ENCODE data around the gene RALGAPA2. TPM values are rescaled to one million over a fixed set of nuclear protein-coding genes. Genes with fewer than 3 reads are reported as not detected.

The RALGAPA2 gene
- polyA plus RNA-seq, 4 donors, result 17.4 to 24.7 (median 18.6) TPM

DNA sequence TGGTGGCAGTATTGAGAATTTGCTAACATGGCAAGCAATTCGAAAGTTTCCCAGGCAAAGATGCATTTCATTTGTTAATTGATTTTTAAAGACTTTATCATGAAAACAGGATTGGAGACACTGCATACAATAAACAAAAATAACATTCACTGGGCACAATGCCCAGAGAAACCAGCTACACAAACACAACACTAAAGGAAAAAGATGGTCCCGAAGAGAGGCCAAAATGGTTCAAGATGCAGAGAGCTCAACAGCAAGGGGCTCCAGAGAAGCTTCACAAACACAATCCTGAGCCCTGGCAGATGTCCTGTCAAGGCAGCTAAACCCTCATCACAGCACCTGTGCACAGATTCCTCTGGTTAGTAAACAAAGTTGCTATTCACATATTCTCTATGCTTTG, 265.2 kb downstream of the RALGAPA2 start:
- DNase-seq (ENCODE audit: low read depth in 4 of 4, low spot score in 2 of 4), result no peak

DNA sequence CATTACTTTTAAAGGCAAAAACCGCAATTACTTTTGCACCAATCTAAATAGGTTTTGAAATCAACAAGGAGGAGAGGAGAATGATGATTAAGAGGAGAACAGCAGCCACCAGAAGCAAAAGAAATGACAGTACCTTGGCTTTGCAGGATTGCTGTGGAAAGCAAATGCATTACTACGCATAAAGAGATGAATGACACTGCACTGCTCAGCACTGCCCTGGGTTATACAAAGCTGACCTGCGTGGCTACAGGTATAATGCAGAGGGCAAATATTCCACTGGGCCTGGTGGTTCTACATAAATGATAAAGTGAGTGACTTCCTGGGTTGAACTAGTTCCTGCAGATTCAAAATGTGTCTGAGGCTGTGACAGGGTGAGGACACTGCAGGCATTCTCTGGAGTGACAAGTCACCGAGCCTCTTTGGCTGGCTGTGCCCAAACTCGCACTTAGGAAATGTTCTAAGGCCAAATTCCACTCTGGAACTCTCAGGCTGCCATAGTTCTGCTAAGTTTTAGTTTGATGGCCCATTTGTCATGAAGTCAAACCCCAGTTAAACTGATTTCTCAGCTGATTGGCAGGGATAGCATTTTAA, 265.9 kb downstream of the RALGAPA2 start:
- no peak for DNase-seq (ENCODE audit: low read depth in 4 of 4, low spot score in 2 of 4)

DNA sequence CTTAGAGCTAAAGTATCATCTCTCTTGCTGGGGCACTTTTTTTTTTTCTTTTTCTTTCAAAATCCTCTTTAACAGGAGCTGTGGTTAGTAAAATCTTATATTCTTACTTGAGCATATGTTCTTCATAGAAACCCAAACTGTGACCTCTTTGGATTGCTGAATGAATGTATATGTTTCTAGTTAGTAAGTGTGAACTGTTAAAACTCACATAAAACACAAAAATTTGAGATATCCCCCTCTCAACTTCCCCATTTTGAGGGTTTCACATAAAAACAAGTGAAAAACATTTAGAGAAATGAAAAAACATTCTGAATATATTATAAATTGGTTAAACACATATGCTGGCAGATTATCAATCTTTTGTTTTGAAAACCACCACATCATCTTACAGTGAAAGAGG, 266.4 kb downstream of the RALGAPA2 start:
- no peak for DNase-seq (ENCODE audit: low read depth in 4 of 4, low spot score in 2 of 4)

DNA sequence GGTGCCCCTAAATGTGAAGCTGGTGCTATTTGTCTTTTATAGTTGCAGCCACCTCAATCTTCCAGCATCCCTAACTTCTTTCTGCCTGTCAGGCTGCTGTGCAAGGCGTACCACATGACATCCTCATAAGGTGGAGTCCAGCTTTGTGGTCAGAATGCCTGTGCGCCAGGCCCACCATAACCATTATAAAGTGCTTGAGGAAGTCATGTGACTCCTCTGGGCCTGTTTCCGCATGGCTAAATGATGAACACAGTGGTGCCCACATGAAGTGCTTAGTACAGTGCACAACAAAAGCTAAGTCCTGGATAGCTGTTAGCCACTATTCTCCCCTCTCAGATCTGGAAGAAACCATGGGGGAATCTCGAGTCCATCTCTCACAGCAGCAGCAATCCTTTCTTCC, 268.9 kb downstream of the RALGAPA2 start:
- no peak for DNase-seq (ENCODE audit: low read depth in 4 of 4, low spot score in 2 of 4)

DNA sequence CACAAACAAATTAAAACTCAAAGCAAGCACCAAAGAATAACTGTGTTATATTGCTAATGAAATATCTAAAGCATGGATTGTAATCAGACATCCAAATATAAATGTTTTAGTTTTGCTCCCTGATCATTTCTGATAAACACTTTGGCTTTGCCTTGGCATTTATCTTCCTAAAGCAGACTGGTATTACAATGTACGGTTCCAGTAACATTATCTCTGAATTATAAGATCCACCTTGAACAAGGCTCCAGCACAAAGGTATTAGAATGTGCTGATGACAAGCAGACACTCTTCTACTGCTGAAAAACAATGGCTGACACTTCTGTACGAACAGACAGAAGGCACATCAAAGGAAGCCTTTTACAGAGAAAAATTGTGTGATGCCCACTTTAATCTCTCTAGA, 270.0 kb downstream of the RALGAPA2 start:
- DNase-seq (ENCODE audit: low read depth in 4 of 4, low spot score in 2 of 4), result no peak

DNA sequence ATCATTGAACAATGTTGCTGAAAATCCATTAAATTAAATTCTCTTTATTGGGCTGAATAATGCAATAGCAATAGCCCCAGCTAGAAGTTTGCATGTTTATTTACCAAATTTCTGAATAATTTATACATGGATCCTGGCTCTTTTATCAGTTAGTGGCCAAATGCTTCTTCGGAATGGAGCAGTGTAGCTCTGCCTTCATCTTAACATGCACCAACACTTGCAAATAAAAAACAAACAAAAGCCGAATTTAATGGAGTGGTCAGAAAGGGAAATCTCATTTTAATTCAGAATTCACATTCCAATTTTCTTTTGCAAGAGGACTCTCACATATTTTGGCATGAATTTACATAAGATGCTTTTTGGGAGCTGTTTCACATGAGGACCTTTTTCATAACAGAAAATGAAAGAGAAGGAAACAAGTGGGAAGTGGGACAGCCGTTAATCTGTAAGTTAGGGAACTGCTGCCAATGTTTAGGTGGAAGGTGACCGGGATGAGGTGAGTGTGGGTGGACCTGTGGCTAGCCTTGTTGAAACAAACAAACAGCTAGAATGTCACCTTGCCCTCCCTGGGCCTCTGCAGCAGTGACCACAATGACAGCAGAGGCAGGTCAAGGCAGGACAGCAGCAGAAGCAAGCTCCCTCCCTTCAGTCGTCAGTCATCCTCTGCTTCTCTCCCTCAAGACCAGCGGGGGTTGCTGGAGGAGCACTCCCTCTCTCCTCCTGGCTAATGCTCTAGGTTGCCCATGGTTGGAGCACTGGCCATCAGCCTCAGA, 271.4 kb downstream of the RALGAPA2 start:
- no peak for DNase-seq (ENCODE audit: low read depth in 4 of 4, low spot score in 2 of 4)

DNA sequence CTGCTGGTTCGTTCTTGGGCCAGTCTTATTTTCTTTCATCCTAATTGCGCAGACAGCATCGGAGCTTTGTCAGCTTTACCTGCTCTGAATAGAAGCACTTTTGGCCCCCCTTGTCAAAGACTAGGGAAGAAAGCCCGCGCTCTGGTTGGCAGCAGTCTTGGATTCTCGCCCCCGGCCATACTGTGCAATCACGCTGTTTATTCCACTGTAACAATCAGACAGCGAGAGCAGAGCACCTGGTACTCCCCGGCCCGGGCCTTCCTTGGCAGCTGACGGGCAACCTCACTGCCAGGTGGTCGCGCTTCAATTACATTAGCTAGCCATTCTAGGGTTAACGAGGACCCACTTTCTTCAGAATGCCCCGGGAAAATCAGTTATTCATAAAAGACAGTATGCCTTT, 272.0 kb downstream of the RALGAPA2 start:
- no peak for DNase-seq (ENCODE audit: low read depth in 4 of 4, low spot score in 2 of 4)

DNA sequence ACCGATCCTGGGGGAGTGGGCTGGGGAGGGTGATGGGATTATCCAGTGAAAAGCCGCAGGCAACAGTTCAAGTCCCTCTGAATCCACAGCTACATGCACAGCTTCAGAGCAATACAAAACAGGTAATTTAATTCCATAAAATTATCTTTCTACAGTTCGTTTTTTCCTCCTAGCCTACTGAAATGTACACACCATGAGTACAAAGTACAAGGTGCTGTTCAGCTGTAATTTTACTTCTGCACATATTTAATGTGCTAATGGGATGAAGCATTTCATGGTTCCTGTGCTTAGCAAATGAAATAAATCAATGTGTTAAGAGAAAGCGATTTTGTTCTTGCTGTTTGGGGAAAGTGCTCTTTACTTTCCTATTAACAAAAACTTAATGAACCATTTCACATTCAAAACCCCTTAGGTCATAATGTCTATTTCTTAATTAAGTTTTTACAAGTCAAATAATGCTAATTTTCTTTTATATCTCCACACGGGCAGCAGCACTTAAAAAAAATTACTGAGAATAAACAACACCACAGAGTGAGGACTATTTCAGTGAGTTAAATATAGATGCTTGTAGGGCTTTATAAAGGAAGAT, 272.7 kb downstream of the RALGAPA2 start:
- DNase-seq (ENCODE audit: low read depth in 4 of 4, low spot score in 2 of 4), result no peak

DNA sequence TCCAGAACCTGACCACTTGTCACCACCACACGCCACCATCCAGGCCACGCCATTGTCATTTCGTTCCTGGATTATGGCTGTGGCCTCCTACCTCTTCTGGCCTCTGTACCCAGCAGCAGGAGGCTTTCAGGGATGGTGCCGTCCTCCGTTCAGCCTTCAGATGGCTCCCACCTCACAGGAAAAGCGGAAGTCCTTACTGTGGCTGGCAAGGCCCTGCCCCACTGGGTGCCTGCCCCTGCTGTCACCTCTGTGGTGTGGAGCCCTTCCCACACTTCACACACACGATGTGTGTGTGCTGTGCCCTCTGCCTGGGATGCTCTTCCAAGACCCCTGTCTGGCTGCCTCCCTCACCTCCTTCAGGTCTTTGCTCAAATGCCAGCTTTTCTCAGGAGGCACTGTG, 275.1 kb downstream of the RALGAPA2 start:
- DNase-seq (ENCODE audit: low read depth in 4 of 4, low spot score in 2 of 4), result no peak

DNA sequence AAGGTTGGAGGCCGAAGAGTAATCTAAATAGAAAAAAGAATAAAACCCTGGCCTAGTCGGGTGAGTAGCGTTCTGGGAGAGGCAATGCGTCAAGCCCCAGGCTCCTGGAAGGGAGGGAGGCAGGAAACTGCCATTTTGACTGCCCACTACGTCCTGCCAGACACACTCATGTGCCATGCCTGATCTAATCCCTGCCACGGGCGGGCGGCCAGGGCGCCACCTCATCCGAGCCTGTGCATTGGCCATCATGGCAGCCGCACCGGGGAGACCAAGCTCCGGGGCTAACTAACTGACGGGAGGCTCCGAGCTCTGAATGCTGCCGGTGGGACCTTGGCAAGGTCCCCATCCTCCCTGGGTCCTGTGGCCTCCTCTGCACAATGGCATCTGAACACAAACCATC, 275.8 kb downstream of the RALGAPA2 start:
- no peak for DNase-seq (ENCODE audit: low read depth in 4 of 4, low spot score in 2 of 4)

DNA sequence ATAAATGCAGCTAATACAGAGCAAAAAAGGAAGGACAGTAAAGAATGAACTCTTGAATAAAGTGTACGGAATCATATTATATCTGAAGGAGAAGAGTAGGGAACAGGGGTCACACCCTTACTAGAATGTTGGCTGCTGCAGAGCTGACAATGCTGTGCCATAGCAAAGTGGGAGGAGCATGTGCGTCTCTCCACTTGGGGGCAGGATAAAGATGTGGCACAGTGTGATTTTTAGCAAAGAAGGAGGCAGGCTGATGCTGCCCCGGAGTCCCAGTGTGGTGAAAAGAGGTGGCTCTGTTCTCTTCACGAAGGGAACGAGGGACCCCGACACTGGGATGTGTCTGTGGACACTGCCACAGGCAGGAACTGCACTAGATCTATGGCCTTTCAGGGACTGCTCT, 277.0 kb downstream of the RALGAPA2 start:
- no peak for DNase-seq (ENCODE audit: low read depth in 4 of 4, low spot score in 2 of 4)

DNA sequence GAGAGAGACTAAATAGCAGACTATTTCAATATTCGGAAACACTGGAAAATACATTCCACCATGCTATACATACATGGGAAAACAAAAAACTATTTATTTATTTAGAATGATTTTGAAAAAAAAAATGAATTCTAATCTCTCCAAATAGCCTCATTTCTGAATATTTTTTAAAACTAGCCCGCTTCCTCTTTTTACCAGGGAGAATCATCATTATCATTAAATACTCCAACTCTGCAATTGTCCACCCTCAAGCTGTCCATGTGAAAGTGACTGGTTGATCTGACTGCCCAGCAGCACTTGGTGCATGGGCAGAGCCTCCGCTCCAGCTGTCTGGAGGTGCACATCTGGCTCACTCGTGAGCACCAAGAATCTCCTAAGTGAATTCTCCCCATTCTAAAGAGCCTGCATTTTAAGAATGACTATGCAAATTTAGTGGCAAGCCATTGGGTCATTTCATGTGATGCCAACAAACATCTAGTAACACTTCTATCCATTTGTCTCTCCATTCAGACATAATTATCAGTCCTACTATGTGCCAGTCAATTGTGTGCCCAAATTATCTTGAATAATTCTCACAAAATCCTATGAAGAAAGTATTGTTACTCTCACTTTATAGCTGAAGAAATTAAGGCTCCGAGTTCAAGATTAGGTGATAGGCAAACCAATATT, 279.7 kb downstream of the RALGAPA2 start:
- no peak for DNase-seq (ENCODE audit: low read depth in 4 of 4, low spot score in 2 of 4)

DNA sequence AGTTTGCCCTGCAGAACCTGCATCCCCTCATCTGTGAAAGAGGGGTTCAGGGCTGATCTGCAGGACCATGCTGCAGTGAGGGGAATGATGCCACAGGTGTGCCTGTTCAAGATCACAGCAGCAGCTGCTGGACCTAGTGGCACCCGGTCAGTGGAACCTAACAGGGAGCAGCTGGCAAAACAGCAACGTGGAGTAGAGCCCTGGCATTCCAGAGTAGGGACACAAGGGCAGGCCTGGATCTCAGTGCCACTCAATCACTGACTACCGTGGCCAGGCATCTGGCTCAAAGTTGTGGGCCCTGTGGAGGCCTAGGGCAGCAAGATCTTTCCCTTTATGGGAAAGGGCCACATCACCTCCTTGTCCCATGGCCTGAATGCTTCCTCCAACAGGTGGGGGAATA, 282.4 kb downstream of the RALGAPA2 start:
- DNase-seq (ENCODE audit: low read depth in 4 of 4, low spot score in 2 of 4), result no peak

DNA sequence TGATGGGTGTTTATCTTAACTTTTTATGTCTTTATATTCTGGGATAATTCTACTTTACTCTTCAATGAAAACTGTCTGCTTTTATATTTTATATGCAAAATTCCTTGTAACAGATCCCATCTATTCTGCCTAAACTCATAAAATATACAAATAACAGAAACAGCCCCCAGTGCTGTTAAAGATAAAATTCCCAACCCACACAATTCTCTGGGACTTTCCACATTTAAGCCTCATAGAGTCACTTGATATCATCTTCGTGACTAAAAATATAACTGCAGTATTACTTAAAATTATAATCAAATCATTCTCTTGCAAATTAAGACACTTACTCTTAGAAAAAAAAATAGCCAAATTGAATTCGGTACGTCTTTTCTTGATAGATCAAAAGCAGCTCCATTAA, 284.4 kb downstream of the RALGAPA2 start:
- no peak for DNase-seq (ENCODE audit: low read depth in 4 of 4, low spot score in 2 of 4)

DNA sequence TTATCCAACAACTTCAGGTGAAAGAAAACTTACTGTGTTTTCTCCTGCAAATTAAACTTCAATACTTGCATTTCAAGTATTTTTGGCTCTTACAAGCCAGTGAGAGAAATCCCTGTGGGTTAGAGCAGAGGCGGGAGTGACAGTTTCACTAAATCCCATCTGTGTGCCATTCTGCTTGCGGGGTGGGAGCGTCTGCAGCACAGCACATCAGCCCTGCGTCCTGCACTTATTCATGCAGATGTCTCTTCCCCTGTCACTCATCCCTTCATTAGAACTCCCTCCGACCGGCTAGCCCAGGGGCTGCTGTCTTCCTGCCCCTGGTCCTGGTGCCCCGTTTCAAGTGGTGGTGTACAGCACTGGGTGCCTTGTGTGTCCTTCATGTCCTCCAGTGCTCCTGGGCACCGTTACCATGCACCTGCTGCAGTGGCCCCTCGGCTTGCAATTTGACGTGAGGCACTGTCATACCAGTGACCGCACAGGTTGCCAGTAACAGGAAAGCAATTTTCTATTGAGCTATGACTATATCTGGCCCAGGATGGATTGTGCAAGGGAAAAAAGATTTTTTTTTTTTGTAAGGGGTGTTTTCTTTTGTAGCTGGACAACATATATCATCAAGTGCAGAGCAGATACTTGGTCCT, 285.1 kb downstream of the RALGAPA2 start:
- no peak for DNase-seq (ENCODE audit: low read depth in 4 of 4, low spot score in 2 of 4)

DNA sequence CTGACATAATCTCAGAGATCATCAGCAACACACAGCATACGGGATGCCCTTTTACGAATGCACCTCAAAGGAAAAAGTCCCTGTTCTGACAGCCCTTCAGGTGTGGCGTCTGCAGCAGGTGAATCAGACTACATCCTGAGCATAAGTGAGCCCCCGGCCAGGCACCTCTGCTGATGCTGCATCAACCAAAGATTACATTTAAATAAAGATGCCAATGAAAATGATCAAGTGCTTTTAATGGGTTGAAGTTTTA, 285.9 kb downstream of the RALGAPA2 start:
- DNase-seq (ENCODE audit: low read depth in 4 of 4, low spot score in 2 of 4), result no peak

DNA sequence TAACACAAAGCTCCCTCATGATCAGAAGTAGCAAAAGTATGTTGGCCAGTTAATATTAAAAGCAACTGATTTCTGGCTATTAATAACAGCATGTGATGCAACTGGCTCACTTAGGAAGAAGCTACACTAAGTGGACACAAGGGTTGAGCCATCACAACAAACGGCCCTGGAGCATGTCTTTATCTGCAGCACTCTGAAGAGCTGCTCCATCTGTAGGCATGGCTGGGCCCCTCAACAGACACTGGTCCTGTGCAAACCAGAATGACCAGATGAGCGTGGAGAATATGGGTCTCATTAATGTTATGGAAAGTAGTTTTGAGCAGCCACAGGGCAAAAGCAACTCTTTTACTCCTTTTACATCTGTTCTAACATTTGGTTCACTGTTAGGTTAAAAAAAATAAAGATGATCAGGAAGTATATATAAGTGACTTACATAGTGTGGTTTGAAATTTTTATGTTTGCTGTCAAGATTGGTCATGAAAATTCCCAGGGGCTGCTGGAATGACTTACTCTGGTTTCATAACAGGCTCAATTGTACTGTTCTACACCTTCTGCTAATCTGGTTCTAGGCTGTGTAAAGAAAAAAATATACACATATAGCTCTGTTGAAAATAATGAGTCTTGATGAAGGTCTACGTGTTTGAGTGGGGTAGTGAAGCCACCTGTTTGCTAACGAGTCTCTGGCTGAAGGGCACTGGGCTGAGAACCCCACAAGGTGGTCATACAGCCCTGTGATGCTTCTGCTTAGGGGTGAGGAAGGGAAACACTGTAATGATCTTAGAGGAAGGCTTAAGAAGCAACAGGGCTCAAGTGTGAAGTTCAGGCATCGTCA, 286.4 kb downstream of the RALGAPA2 start:
- DNase-seq (ENCODE audit: low read depth in 4 of 4, low spot score in 2 of 4), result no peak

DNA sequence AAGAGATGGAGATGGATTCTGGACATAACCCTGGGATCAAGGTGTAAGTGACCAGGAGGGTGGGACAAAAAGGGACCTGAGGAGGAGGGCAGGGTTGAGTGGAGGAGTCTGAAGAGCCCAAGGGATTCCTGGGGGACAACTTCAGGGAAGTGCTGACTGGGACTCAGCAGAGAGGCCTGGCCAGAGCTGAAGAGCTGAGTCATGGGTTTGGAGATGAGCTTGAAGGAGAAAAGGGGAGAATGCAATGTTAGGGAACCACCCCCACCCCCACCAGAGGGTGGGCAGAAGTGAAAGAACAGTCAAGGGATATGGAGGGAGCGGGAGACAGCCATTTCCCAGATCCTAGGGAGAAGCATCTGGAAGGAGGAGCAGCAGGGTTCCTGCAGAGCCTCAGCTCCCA, 289.3 kb downstream of the RALGAPA2 start:
- DNase-seq (ENCODE audit: low read depth in 4 of 4, low spot score in 2 of 4), result no peak

DNA sequence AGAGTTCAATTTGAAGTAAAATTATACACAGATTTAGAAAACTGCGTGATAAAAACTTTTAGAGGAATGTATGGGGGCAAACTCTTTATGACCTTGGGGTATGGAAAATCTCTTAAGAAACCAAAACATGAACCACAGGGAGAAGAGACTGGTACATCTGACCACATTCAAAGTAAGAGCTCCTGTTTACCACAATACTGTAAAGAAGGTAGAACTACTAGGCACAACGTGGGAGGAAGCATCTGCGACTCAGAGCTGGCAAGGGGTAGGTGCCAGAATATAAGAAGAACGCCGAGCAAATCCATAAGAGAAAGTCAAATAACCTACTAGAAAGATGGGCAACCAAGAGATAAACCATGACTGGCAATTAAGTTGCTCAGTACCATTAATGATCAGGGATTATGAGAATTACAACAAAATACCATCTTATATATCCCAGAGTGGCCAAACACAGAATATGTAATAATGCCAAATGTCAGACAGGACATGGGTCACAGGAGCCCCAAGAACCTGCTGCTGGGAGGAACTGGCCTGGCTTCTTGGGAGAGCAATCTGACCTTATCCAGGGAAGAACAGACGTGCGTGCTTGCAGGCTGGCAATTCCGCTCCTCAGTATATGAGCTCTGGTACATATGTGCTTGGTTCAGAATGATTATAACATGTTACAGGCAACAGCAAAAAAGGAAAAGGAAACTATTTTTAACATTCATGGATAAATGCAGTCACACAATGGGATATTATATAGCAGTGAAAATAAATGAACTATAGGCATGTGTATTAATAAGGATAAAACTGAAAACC, 294.4 kb downstream of the RALGAPA2 start:
- DNase-seq (ENCODE audit: low read depth in 4 of 4, low spot score in 2 of 4), result no peak

DNA sequence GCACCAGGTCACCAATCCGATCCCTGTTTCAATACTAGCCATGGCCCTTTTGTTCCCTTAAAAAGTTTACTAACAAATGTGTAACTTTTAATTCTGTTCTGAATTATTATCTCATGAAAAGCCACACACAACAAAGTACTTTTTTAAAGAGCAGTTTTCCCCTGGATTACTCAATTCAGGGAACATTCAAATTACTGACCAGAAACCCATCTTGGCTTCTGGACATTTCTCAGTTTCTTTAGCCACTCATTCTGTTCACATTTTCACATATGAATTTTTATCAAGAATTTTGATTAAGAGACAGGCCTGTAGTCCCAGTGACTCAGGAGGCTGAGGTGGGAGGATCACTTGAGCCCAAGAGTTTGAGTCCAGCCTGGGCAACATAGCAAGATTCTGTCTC, 297.1 kb downstream of the RALGAPA2 start:
- DNase-seq (ENCODE audit: low read depth in 4 of 4, low spot score in 2 of 4), result no peak
